HCT116 (cell line): Measurements from ENCODE around the gene DDX10.

Experiments used
- POLR2AphosphoS5 ChIP-seq: IDR thresholded peaks from 2 replicates; pipeline ENCODE4 v1.6.1; 2011; ENCODE audit warnings: mild to moderate bottlenecking, low read depth, low read length, moderate library complexity
- SRF ChIP-seq: IDR thresholded peaks from 2 replicates; pipeline ENCODE4 v1.6.1; 2012; ENCODE audit warnings: low read depth
- ZFX ChIP-seq: fragments of 450-650 bp; IDR thresholded peaks from 2 replicates; pipeline ENCODE4 v1.6.1; 2017

- TF ChIP-seq POLR2AphosphoS5: no peak
- TF ChIP-seq SRF: no peak
- no peak for TF ChIP-seq ZFX
Measured at GRCh38 chr11:108912581-108912980, 247.7 kb downstream of the DDX10 start.
